HPDE6-E6E7 (cell line): Measurements from ENCODE around the gene ELF2.
A peak's percentile ranks its signal among the peaks of the same experiment; 100 is the strongest.
"Not testable (repeated sequence)": the region's sequence is repeated elsewhere in the genome, so short reads cannot be mapped to it uniquely, and the experiment has no call there.

Experiments used
- DNase-seq: peaks from one replicate; pipeline ENCODE4 v3.0.0; 2011; ENCODE audit warnings: missing footprints; ENCODE audit errors: extremely low spot score

The ELF2 gene

GRCh38 chr4:139144161-139144859, 32.7 kb downstream of the ELF2 start:
- peak; percentile 4 for DNase-seq

DNA sequence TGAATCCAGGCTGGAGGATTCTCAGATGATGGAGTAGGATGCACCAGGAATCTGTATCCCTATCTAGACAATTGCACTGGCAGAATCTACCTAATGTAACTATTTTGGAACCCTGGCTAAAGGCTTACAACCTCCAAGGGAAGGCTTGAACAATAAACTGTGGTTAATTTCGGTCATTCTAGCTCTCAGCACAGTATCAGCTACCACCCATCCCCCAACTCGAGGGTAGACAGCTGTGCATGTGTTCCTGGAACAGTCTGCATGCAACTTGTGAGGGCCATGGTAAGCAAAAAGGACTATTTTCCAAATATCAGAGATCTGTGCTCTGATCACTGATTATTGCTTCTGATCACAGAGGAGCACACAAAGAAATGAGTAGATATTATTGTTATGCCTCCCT, 34.0 kb downstream of the ELF2 start:
- no peak for DNase-seq

DNA sequence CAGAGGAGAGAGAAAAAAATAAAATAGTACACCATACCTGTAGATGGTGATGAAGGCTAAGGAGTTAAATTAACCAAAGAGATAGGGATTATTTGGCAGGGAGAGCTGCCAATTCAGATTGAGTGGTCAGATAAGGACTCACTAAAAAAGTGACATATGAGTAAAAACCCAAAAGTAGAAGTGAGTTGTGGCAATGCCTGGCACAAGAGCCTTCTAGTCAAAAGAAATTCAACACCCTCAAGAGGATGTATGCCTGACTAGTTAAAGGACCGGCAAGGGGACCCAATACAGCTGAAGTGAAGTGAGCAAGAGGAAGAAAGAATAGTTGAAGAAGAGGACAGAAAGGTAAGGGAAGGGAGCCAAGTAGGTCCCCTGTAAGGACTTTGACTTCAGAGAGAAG, 34.9 kb downstream of the ELF2 start:
- no peak for DNase-seq

- no peak for DNase-seq
Measured at GRCh38 chr4:139137763-139138162, 39.3 kb downstream of the ELF2 start.

DNA sequence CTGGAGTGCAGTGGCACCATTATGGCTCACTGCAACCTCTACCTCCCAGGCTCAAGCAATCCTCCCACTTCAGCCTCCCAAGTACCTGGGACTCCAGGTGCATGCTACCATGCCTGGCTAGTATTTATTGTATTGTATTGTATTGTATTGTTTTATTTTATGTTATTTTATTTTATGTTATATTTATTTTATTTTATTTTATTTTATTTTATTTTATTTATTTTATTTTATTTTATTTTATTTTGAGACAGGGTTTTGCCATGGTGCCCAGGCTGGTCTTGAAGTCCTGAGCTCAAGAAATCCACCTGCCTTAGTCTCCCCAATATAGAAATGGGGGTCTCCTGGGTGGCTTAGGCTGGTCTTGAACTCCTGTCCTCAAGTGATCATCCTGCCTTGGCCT, 42.6 kb downstream of the ELF2 start:
- DNase-seq: no peak

DNA sequence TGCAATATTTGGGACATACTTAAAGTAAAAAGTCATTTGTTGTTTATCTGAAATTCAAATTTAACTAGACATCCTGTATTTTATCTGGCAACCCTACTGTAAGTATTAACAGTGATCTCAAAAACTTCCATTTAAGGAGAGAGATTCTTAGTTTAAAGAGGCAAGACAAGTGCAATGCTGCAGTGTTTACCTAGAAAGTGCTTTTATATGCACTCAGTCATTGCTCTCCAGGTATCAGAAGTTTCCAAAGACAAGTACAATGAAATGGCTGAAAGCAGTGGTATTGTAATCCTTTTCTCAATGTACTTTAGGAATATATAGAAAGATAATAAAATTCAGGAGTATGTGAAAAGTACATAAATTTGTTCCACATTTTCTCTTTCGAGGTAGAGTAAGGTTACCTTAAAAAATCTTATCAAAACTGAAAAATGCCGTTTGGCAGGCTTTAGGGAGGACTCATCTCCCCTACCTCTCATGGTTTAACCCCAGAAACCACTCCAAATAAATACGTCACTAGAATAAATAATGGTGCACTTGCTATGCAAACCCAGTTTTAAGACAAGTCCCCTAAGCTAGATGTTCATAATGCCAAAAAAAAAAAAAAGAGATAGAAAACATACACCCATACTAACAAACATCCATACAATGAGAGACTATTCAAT, 45.7 kb downstream of the ELF2 start:
- no peak for DNase-seq

- DNase-seq: no peak
Measured at GRCh38 chr4:139129206-139129605, 47.8 kb downstream of the ELF2 start.

- DNase-seq: no peak
Measured at GRCh38 chr4:139126898-139127297, 50.1 kb downstream of the ELF2 start.

GRCh38 chr4:139123910-139124309, 53.1 kb downstream of the ELF2 start:
- DNase-seq: no peak

DNA sequence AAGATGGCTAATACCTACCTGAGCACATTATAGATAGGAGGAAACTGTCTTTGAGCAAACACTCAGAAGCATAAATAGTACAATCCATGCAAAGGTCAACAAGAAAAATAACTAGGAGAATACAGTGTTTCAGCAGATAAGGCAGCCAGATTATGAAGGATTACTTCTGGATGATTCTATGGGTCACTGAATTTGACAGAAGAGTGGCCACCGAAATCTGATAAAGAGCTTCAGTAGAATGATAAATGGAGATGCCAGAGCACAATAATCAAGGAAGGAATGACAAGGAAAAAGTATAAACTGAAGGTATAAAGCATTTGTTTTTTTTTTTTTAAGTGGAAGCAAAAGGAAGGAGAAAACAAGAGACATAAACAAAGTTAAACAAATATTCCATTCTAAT, 58.7 kb downstream of the ELF2 start:
- DNase-seq: no peak

- no peak for DNase-seq
Measured at GRCh38 chr4:139115226-139115625, 61.8 kb downstream of the ELF2 start.

DNA sequence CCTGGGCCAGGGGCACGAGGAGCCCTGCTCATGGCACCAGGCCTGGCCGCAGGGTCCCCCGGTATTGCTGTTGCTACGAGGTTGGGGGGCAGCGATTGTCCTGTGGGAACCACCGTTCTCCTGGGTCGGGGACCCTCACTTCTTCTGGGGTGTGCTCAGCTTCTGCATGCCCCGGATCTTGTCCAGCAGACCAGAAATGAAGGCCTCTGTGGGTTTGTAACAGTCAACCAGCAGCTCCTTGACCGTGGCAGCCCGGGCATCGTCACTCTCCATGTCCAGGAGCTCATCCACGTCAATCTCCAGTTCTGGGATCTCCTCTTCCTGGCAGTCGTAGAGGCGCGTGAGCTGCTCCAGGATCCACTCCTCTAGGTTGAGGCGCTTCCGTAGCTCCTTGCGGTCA, 62.2 kb downstream of the ELF2 start:
- not testable (repeated sequence) for DNase-seq

GRCh38 chr4:139112650-139113049, 64.4 kb downstream of the ELF2 start:
- DNase-seq: no peak

DNA sequence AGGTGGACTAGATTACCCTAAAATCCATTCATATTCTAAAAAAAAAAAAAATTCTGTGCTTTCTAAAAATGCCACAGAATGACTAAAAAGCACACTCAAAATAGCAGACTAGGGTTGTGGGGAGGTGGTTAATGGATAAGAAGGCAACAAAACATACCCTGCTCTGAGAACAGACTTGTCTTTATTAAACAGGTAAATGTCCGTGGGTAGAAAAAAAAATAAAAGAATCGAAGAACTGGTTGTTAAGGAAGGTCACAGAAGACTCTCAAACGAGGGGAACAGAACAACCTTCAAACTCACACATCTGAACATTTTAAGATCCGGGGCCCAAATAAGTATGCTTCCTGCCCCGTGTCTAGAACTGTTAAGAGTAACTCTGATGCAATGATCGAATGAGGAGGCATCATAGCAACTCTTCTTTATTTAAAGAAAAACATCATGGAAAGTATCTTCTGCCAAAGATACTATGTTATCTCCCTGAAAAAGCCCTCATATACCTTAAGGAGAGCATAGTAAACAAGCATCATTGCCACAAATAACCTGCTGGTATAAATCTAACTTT, 68.4 kb downstream of the ELF2 start:
- no peak for DNase-seq

GRCh38 chr4:139099366-139099982, 77.5 kb downstream of the ELF2 start:
- peak; percentile 52 for DNase-seq

DNA sequence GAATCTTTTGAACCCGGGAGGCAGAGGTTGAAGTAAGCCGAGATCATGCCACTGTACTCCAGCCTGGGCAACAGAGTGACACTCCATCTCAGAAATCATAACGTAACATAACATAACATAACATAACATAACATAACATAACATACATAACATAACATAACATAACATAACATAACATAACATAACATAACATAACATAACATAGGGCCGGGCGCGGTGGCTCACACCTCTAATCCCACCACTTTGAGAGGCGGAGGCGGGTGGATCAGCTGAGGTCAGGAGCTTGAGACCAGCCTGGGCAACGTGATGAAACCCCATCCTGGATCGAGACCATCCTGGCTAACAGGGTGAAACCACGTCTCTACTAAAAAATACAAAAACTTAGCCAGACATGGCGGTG, 84.7 kb downstream of the ELF2 start:
- no peak for DNase-seq

GRCh38 chr4:139085141-139085540, 91.9 kb downstream of the ELF2 start:
- no peak for DNase-seq

- DNase-seq: no peak
Measured at GRCh38 chr4:139084804-139085093, 92.3 kb downstream of the ELF2 start.

DNA sequence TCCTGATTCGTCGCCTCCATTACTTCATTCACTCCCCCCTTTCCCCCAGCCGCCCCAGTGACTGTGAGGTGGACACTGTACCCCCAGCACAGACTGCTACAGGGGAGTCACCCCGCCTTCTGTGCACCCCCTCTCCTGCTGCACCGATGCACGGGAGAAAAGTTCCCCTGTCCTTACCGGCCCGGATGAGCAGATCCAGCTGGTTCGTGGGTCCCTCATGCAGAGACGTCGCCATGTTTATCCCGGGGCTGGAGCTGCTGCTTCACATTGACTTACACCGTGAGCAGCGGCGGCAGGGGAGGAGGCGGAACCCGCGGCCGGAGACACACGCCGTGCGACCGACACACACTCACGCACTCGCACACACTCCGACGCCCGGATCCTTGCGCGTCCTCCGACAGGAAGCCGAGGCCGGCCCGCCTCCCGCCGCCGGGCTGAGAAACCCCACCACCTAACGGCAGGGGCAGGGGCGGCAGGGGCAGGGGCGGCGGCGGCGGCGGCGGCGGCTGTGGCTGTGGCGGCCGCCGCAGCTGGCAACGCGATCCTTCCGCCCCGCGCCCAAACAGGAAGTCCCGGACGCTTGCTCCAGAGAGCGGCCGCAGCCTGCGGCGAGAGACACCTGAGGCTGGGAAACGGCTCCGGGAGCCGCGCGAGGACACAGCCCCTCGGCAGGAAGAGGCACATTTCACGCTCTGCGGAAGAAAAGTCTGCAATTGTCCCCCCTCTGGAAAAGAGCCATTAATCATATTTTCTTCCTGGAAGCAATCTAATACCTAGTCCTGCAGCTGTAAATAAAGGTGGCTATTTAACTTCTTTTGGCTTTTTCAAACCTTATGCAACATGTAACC, 92.8 kb downstream of the ELF2 start:
- peak; percentile 52 for DNase-seq

GRCh38 chr4:139083607-139083955, 93.4 kb downstream of the ELF2 start:
- peak; percentile 61 for DNase-seq

DNA sequence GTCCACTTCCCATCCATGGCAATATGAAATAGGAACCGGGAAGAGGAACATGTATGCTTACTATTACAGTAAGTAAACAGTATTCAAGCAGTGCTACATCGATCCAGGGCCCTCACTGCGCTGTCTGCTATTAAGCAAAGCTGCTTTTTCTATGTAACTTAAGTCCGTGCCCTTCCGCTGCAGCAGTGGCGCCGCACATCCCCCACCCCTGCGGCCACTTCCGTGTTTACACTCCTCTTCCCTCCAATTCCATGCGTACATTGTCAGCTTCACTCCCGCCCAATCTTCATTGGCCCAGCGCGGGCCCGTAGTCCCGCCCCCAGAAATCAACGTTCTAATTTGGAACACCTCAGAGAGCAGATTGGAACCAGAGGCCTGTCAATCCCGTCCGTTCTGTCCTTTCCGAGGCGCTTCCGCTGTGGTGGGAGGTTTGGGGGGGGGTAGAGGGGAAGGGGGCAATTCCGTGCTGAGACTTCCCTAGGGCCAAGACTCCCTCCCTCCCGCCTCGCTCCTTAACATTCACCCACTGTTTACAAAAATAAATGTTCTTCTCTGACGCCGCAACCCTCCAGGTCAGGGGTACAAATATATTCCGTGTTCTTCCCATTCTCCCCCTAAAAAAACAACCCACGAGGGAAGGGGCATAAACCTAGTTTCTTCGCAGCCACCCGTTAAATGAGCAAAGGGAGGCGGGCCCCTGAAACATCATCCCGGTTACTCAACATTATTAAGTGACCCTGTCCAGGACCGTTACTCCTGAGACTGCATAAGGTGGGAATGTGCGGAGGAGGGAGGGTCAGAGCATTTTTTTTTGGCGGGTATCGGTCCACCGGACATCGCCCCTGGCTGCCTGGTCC, 94.0 kb downstream of the ELF2 start:
- peak; percentile 88 for DNase-seq
